SK-N-SH (cell line): ENCODE data around the gene ATG7. TPM values are rescaled to one million over a fixed set of nuclear protein-coding genes. Genes with fewer than 3 reads are reported as not detected.

Source experiments
- CTCF ChIA-PET: fragments of 300-600, 350-600 bp; formaldehyde crosslinking; extraction: SDS; loops from one replicate; lab custom pipeline; 2021; lab: Yijun Ruan, JAX
- POLR2A ChIA-PET: fragments of 350-600 bp; sonication (Branson Sonifier 250); formaldehyde crosslinking; extraction: SDS; loops from one replicate; lab custom pipeline; 2020; ENCODE audit warnings: antibody characterized with exemption, inconsistent platforms; lab: Yijun Ruan, JAX
- DNase-seq: peaks from one replicate; pipeline ENCODE4 v3.0.0; 2012
- H2AFZ ChIP-seq: fragments of 200-600 bp; sonication (generic); 2 replicates; pipeline ENCODE4 v1.8.1; 2016; ENCODE audit warnings: antibody characterized with exemption, mild to moderate bottlenecking, low read depth
- H3F3A ChIP-seq: fragments of 200-600 bp; sonication (generic); replicated peaks from 2 replicates; pipeline ENCODE3; 2016; ENCODE audit warnings: antibody characterized with exemption, mild to moderate bottlenecking; ENCODE audit not compliant: insufficient read depth
- H3K27ac ChIP-seq, 2 experiments: fragments of 200-500 bp in 1 of 2; fragments of 200-600 bp in 1 of 2; sonication (Bioruptor generic) in 1 of 2; sonication (generic), shearing (Covaris generic) in 1 of 2; 2 replicates each; pipeline versions ENCODE4 v1.5.1 to v1.6.1; 2014 to 2016; ENCODE audit warnings: low read depth in 2 of 2, inconsistent platforms in 1 of 2, low read length in 1 of 2, mild to moderate bottlenecking in 1 of 2, mixed read lengths in 1 of 2
- H3K27me3 ChIP-seq: fragments of 200-600 bp; sonication (generic), shearing (Covaris generic); 2 replicates; pipeline ENCODE4 v1.6.1; 2016; ENCODE audit warnings: mixed run types; ENCODE audit not compliant: insufficient read depth
- H3K36me3 ChIP-seq, 2 experiments: fragments of 200-500 bp in 1 of 2; fragments of 200-600 bp in 1 of 2; sonication (Bioruptor generic) in 1 of 2; sonication (generic) in 1 of 2; replicated peaks in 1 of 2; 2 replicates each; pipeline versions ENCODE3 to v1.5.1; 2014 to 2016; ENCODE audit warnings: low read length in 1 of 2, mild to moderate bottlenecking in 1 of 2; ENCODE audit not compliant: insufficient read depth in 2 of 2, control insufficient read depth in 1 of 2
- H3K4me1 ChIP-seq, 2 experiments: fragments of 200-500 bp in 1 of 2; fragments of 200-600 bp in 1 of 2; sonication (Bioruptor generic) in 1 of 2; sonication (generic), shearing (Covaris generic) in 1 of 2; 2 replicates each; pipeline versions ENCODE4 v1.5.1 to v1.6.1; 2014 to 2016; ENCODE audit warnings: low read depth in 1 of 2, low read length in 1 of 2, mixed run types in 1 of 2; ENCODE audit not compliant: insufficient read depth in 2 of 2, control insufficient read depth in 1 of 2
- H3K4me2 ChIP-seq: fragments of 200-600 bp; sonication (generic), shearing (Covaris generic); 2 replicates; pipeline ENCODE4 v1.6.1; 2017; ENCODE audit warnings: mixed run types
- H3K4me3 ChIP-seq, 2 experiments: fragments of 200-500 bp in 1 of 2; fragments of 200-600 bp in 1 of 2; sonication (Bioruptor generic) in 1 of 2; sonication (generic), shearing (Covaris generic) in 1 of 2; 2 replicates each; pipeline versions ENCODE4 v1.5.1 to v1.8.1; 2014 to 2016; ENCODE audit warnings: low read depth in 2 of 2, inconsistent platforms in 1 of 2, low read length in 1 of 2, mild to moderate bottlenecking in 1 of 2, mixed read lengths in 1 of 2, moderate library complexity in 1 of 2
- H3K79me2 ChIP-seq: fragments of 200-600 bp; sonication (generic); 2 replicates; pipeline ENCODE4 v1.8.1; 2017; ENCODE audit warnings: mild to moderate bottlenecking; ENCODE audit not compliant: insufficient read depth
- H3K9ac ChIP-seq: fragments of 200-600 bp; sonication (generic); 2 replicates; pipeline ENCODE4 v1.6.1; 2017; ENCODE audit warnings: mixed run types
- H3K9me2 ChIP-seq: fragments of 200-600 bp; sonication (generic); 2 replicates; pipeline ENCODE4 v1.6.1; 2017; ENCODE audit warnings: mixed run types
- H3K9me3 ChIP-seq: fragments of 200-600 bp; sonication (generic); 2 replicates; pipeline ENCODE4 v1.6.1; 2017; ENCODE audit warnings: mixed run types, mild to moderate bottlenecking, moderate library complexity
- H4K20me1 ChIP-seq: fragments of 200-600 bp; sonication (generic); 2 replicates; pipeline ENCODE4 v1.6.1; 2017; ENCODE audit warnings: mild to moderate bottlenecking, mixed run types; ENCODE audit not compliant: insufficient read depth
- FOXM1 ChIP-seq: IDR thresholded peaks from 2 replicates; pipeline ENCODE4 v1.4.0; 2012; ENCODE audit warnings: low read depth, mild to moderate bottlenecking
- MEF2A ChIP-seq: IDR thresholded peaks from 2 replicates; pipeline ENCODE4 v1.4.0; 2012; ENCODE audit warnings: low read depth, borderline replicate concordance
- MXI1 ChIP-seq: IDR thresholded peaks from 2 replicates; pipeline ENCODE4 v1.6.1; 2012; ENCODE audit warnings: mild to moderate bottlenecking, low read depth, low read length, improper control_type of control experiment
- NFIC ChIP-seq: IDR thresholded peaks from 2 replicates; pipeline ENCODE4 v1.4.0; 2012; ENCODE audit warnings: borderline replicate concordance
- PBX3 ChIP-seq: IDR thresholded peaks from 2 replicates; pipeline ENCODE4; 2012
- REST ChIP-seq: IDR thresholded peaks from 2 replicates; pipeline ENCODE4 v1.6.1; 2012; ENCODE audit warnings: mild to moderate bottlenecking, low read depth, low read length, moderate library complexity
- RFX5 ChIP-seq: IDR thresholded peaks from 2 replicates; pipeline ENCODE4 v1.6.1; 2012; ENCODE audit warnings: mild to moderate bottlenecking, improper control_type of control experiment, low read length
- SIN3A ChIP-seq: IDR thresholded peaks from 2 replicates; pipeline ENCODE4 v1.6.1; 2012; ENCODE audit warnings: low read depth, mild to moderate bottlenecking, low read length, moderate library complexity, borderline replicate concordance
- SMC3 ChIP-seq: IDR thresholded peaks from 2 replicates; pipeline ENCODE4 v1.6.1; 2012; ENCODE audit warnings: low read depth, low read length, improper control_type of control experiment
- TAF1 ChIP-seq: IDR thresholded peaks from 2 replicates; pipeline ENCODE4 v1.6.1; 2012; ENCODE audit warnings: low read depth, mild to moderate bottlenecking, low read length, moderate library complexity, borderline replicate concordance
- TEAD4 ChIP-seq: IDR thresholded peaks from 2 replicates; pipeline ENCODE4 v1.4.0; 2012; ENCODE audit warnings: mild to moderate bottlenecking, borderline replicate concordance; ENCODE audit not compliant: insufficient read depth
- YY1 ChIP-seq: IDR thresholded peaks from 2 replicates; pipeline ENCODE4 v1.4.0; 2012; ENCODE audit warnings: low read depth, mild to moderate bottlenecking
- ZBTB33 ChIP-seq: IDR thresholded peaks from 2 replicates; pipeline ENCODE4 v1.4.0; 2012; ENCODE audit warnings: low read depth, borderline replicate concordance
- WGBS: methylation state at CpG from one replicate; pipeline ENCODE4 v1.1.6; 2017; ENCODE audit warnings: low lambda C conversion rate; 5-methylcytosine and 5-hydroxymethylcytosine counted together
- polyA plus RNA-seq, 3 experiments: library from polyadenylated mRNA; depleted of rRNA; stranded (reverse); fragments of >200 nt; gene quantifications; 2 replicates each; pipeline ENCODE4 v1.2.3, GENCODE V29; 2012

Gene ATG7
- polyA plus RNA-seq, 1 of the 3 experiments (the other 2 are of a cell fraction): 29.5 TPM

GRCh38 chr3:11305509-11305908 lies 33.3 kb downstream of the ATG7 start:
- H3K9me3 ChIP-seq: no peaks in the 10 kb centered on the region
- no peaks in the 10 kb centered on the region for H3K79me2 ChIP-seq
- H3F3A ChIP-seq: no peaks in the 10 kb centered on the region
- no peak overlapping the region for H3K4me2 ChIP-seq
- ChIA-PET CTCF (interaction anchor here (1.2 kb wide), 1 partner anchor 30 kb away, joined by 4 read pairs; no protein-coding TSS in a partner anchor), POLR2A (no interaction called here)
- no peak for DNase-seq
- H4K20me1 ChIP-seq: no peaks in the 10 kb centered on the region
- no peaks in the 10 kb centered on the region for H3K27me3 ChIP-seq
- 85% methylated on average over 1 of the region's 1 CpG for WGBS
- 0 out of 4 replicates have a peak overlapping the region, but pooled peaks of 1 of the 2 experiments have one; percentile 0 for H3K27ac ChIP-seq
- no peaks in the 10 kb centered on the region for H3K9me2 ChIP-seq
- peaks cover 39 to 66% of the 10 kb centered on the region in 2 experiments for H3K36me3 ChIP-seq
- TF ChIP-seq MXI1 (no peak), PBX3 (peak; percentile 14; the same call in 1 of the 2 replicates)
- no peak overlapping the region for H3K4me3 ChIP-seq
- peaks cover 6 to 19% of the 10 kb centered on the region in 2 experiments; a peak in 2 of 4 replicates for H3K4me1 ChIP-seq
- H3K9ac ChIP-seq: no peak overlapping the region
- no peak overlapping the region for H2AFZ ChIP-seq

GRCh38 chr3:11306817-11307589 lies 34.8 kb downstream of the ATG7 start:
- TF ChIP-seq FOXM1 (no peak), ZBTB33 (no peak), REST (no peak), MEF2A (no peak), SIN3A (no peak), SMC3 (no peak), NFIC (no peak), RFX5 (no peak), TAF1 (no peak), YY1 (no peak), TEAD4 (no peak)
- no peak overlapping the region for H3K27ac ChIP-seq
- no peaks in the 10 kb centered on the region for H3K9me3 ChIP-seq
- no peaks in the 10 kb centered on the region for H3K9me2 ChIP-seq
- WGBS: 46% methylated on average over 5 of the region's 5 CpGs
- POLR2A ChIA-PET: no interaction called here
- CTCF ChIA-PET: interaction anchor here (1.0 to 1.4 kb wide), 3 partner anchors 10 to 247 kb away, joined by 3 to 6 read pairs (median 4); no protein-coding TSS in a partner anchor
- H3K9ac ChIP-seq: no peak overlapping the region
- no peaks in the 10 kb centered on the region for H4K20me1 ChIP-seq
- H3K27me3 ChIP-seq: no peaks in the 10 kb centered on the region
- no peak overlapping the region for H2AFZ ChIP-seq
- H3K4me3 ChIP-seq: no peak overlapping the region
- no peak overlapping the region for H3K4me2 ChIP-seq
- peaks cover 38 to 55% of the 10 kb centered on the region in 2 experiments for H3K36me3 ChIP-seq
- DNase-seq: no peak
- no peaks in the 10 kb centered on the region for H3F3A ChIP-seq
- H3K79me2 ChIP-seq: no peaks in the 10 kb centered on the region
- peaks cover 6 to 19% of the 10 kb centered on the region in 2 experiments; a peak in 3 of 4 replicates for H3K4me1 ChIP-seq
